Peyer's patch (tissue), 4 donors: ENCODE results near the gene SDC3.

ENCODE experiments used
- CTCF ChIP-seq, 6 experiments: fragments of 450-650 bp in 4 of 6; fragments of 200-600 bp in 2 of 6; sonication (generic) in 1 of 6; IDR thresholded peaks; one replicate each; pipeline ENCODE4 v1.5.1; 2017 to 2019; ENCODE audit warnings: antibody characterized with exemption in 6 of 6, mild to moderate bottlenecking in 3 of 6, moderate library complexity in 1 of 6
- POLR2A ChIP-seq, 2 donors: fragments of 450-650 bp; IDR thresholded peaks; one replicate each; pipeline ENCODE4 v1.5.1; 2017; ENCODE audit warnings: antibody characterized with exemption in 2 of 2, mild to moderate bottlenecking in 2 of 2, moderate library complexity in 2 of 2

GRCh38 chr1:30908696-30909364 is at the start of gene SDC3:
- TF ChIP-seq CTCF (IDR thresholded peaks at IDR 0.05): no peak
- TF ChIP-seq POLR2A (IDR thresholded peaks at IDR 0.05): no peak
